Measurements from ENCODE around the gene PIMREG. TPM values are rescaled to one million over a fixed set of nuclear protein-coding genes. Genes with fewer than 3 reads are reported as not detected.
A peak's percentile ranks its signal among the peaks of the same experiment; 100 is the strongest.

The PIMREG gene
- total and polyA plus RNA-seq, 2 donors from 2014 or later = 1.7 TPM; not detected in 1

GRCh38 chr17:6458460-6458950, 14.2 kb downstream of the PIMREG start:
- peak in 1 of 5 donors; percentile 62 for DNase-seq
- H3K9ac ChIP-seq (ENCODE audit: low read length in 3 of 3) = no peak overlapping the region
- no peak for FAIRE-seq
- H3K4me3 ChIP-seq (ENCODE audit: low read length in 3 of 3) = no peak overlapping the region
- H3K27ac ChIP-seq (ENCODE audit: low read depth in 2 of 2, low read length in 2 of 2) = peak overlapping the region in 1 of 2 donors; percentile 43
- H3K9me3 ChIP-seq (ENCODE audit: control insufficient read depth in 2 of 3, insufficient read depth in 1 of 3, low read length in 3 of 3) = no peaks in the 10 kb centered on the region
- intact Hi-C loops (cut with DNase I) = no loop called here
- no peaks in the 10 kb centered on the region for H3K27me3 ChIP-seq (ENCODE audit: control insufficient read depth, insufficient read depth, low read length)
- peaks cover 0 to 4% (median 0%) of the 10 kb centered on the region in 3 donors for H3K36me3 ChIP-seq (ENCODE audit: control insufficient read depth in 2 of 3, insufficient read depth in 3 of 3, low read length in 3 of 3)
- TF ChIP-seq CTCF (IDR thresholded peaks at IDR 0.05; ENCODE audit: borderline replicate concordance, extremely low read depth, insufficient read depth) = no peak
- H3K4me1 ChIP-seq (ENCODE audit: control insufficient read depth in 2 of 3, insufficient read depth in 2 of 3, low read depth in 1 of 3, low read length in 3 of 3) = peaks cover 0 to 5% (median 0%) of the 10 kb centered on the region in 3 donors

GRCh38 chr17:6460531-6461161, 16.4 kb downstream of the PIMREG start:
- Histone ChIP-seq H3K27ac (ENCODE audit: low read depth in 2 of 2, low read length in 2 of 2) (no peak overlapping the region), H3K9ac (ENCODE audit: low read length in 3 of 3) (no peak overlapping the region), H3K27me3 (ENCODE audit: control insufficient read depth, insufficient read depth, low read length) (no peaks in the 10 kb centered on the region), H3K9me3 (ENCODE audit: control insufficient read depth in 2 of 3, insufficient read depth in 1 of 3, low read length in 3 of 3) (no peaks in the 10 kb centered on the region), H3K36me3 (ENCODE audit: control insufficient read depth in 2 of 3, insufficient read depth in 3 of 3, low read length in 3 of 3) (peaks cover 0 to 4% (median 0%) of the 10 kb centered on the region in 3 donors), H3K4me1 (ENCODE audit: control insufficient read depth in 2 of 3, insufficient read depth in 2 of 3, low read depth in 1 of 3, low read length in 3 of 3) (peaks cover 0 to 5% (median 0%) of the 10 kb centered on the region in 3 donors), H3K4me3 (ENCODE audit: low read length in 3 of 3) (no peak overlapping the region)
- FAIRE-seq (no peak), DNase-seq (no peak)
- intact Hi-C loops (cut with DNase I) = no loop called here
- TF ChIP-seq CTCF (IDR thresholded peaks at IDR 0.05; ENCODE audit: borderline replicate concordance, extremely low read depth, insufficient read depth) = no peak

- Histone ChIP-seq H3K4me1 (ENCODE audit: control insufficient read depth in 2 of 3, insufficient read depth in 2 of 3, low read depth in 1 of 3, low read length in 3 of 3) (peaks cover 0 to 5% (median 0%) of the 10 kb centered on the region in 3 donors), H3K27ac (ENCODE audit: low read depth in 2 of 2, low read length in 2 of 2) (no peak overlapping the region), H3K36me3 (ENCODE audit: control insufficient read depth in 2 of 3, insufficient read depth in 3 of 3, low read length in 3 of 3) (peaks cover 0 to 4% (median 0%) of the 10 kb centered on the region in 3 donors), H3K9me3 (ENCODE audit: control insufficient read depth in 2 of 3, insufficient read depth in 1 of 3, low read length in 3 of 3) (no peaks in the 10 kb centered on the region), H3K27me3 (ENCODE audit: control insufficient read depth, insufficient read depth, low read length) (no peaks in the 10 kb centered on the region), H3K4me3 (ENCODE audit: low read length in 3 of 3) (no peak overlapping the region), H3K9ac (ENCODE audit: low read length in 3 of 3) (no peak overlapping the region)
- DNase-seq (no peak), FAIRE-seq (no peak)
- intact Hi-C loops (cut with DNase I) = no loop called here
- no peak for TF ChIP-seq CTCF (IDR thresholded peaks at IDR 0.05; ENCODE audit: borderline replicate concordance, extremely low read depth, insufficient read depth)
These were observed 17.0 kb downstream of the PIMREG start for GRCh38 chr17:6461246-6461645.
